Peyer's patch (tissue), 4 donors: ENCODE results near the gene RANGRF. TPM values are rescaled to one million over a fixed set of nuclear protein-coding genes. Genes with fewer than 3 reads are reported as not detected.

ENCODE experiments used
- DNase-seq, 3 donors: peaks; one replicate each; pipeline ENCODE4 v3.0.0-alpha.2; 2017 to 2019
- H3K27ac ChIP-seq, 4 donors: fragments of 200-600 bp; sonication (generic); one replicate each; pipeline ENCODE4 v1.5.1; 2016 to 2019
- H3K27me3 ChIP-seq, 2 donors: fragments of 200-600 bp; sonication (generic); one replicate each; pipeline ENCODE4 v1.5.1; 2019
- H3K36me3 ChIP-seq, 3 donors: fragments of 200-600 bp; sonication (generic); one replicate each; pipeline ENCODE4 v1.5.1; 2016 to 2019
- H3K4me1 ChIP-seq, 4 donors: fragments of 200-600 bp; sonication (generic); one replicate each; pipeline ENCODE4 v1.5.1; 2016 to 2019
- H3K4me3 ChIP-seq, 4 donors: fragments of 200-600 bp; sonication (generic); 1 replicate in 3 of 4; 2 replicates in 1 of 4; pipeline ENCODE4 v1.5.1; 2016 to 2019; ENCODE audit warnings: mild to moderate bottlenecking in 1 of 4
- H3K9me3 ChIP-seq, 4 donors: fragments of 200-600 bp; sonication (generic); one replicate each; pipeline ENCODE4 v1.5.1; 2016 to 2019; ENCODE audit warnings: mild to moderate bottlenecking in 1 of 4
- CTCF ChIP-seq, 6 experiments: fragments of 450-650 bp in 4 of 6; fragments of 200-600 bp in 2 of 6; sonication (generic) in 1 of 6; IDR thresholded peaks; one replicate each; pipeline ENCODE4 v1.5.1; 2017 to 2019; ENCODE audit warnings: antibody characterized with exemption in 6 of 6, mild to moderate bottlenecking in 3 of 6, moderate library complexity in 1 of 6
- POLR2A ChIP-seq, 2 donors: fragments of 450-650 bp; IDR thresholded peaks; one replicate each; pipeline ENCODE4 v1.5.1; 2017; ENCODE audit warnings: antibody characterized with exemption in 2 of 2, mild to moderate bottlenecking in 2 of 2, moderate library complexity in 2 of 2
- total RNA-seq, 4 donors: library from RNA; depleted of rRNA; stranded (reverse); fragments of >200 nt; gene quantifications; one replicate each; pipeline ENCODE4 v1.1.0, GENCODE V29; 2016

Gene RANGRF
- total RNA-seq, 4 donors from 2014 or later = 6.8 to 27.2 (median 16.1) TPM

GRCh38 chr17:8315764-8316217 is 27.3 kb downstream of the RANGRF start:
- no peaks in the 10 kb centered on the region for H3K36me3 ChIP-seq
- no peak for TF ChIP-seq CTCF (IDR thresholded peaks at IDR 0.05)
- no peak for TF ChIP-seq POLR2A (IDR thresholded peaks at IDR 0.05)
- H3K27ac ChIP-seq = no peak overlapping the region
- H3K9me3 ChIP-seq = no peaks in the 10 kb centered on the region
- H3K4me1 ChIP-seq = no peaks in the 10 kb centered on the region
- DNase-seq = no peak
- peaks cover 0 to 11% of the 10 kb centered on the region in 2 donors for H3K27me3 ChIP-seq
- no peak overlapping the region for H3K4me3 ChIP-seq

GRCh38 chr17:8318010-8318935 is 29.8 kb downstream of the RANGRF start:
- no peak for TF ChIP-seq CTCF (IDR thresholded peaks at IDR 0.05)
- no peak for TF ChIP-seq POLR2A (IDR thresholded peaks at IDR 0.05)
- no peak for DNase-seq
- H3K4me3 ChIP-seq = no peak overlapping the region
- peaks cover 0 to 11% of the 10 kb centered on the region in 2 donors for H3K27me3 ChIP-seq
- no peak overlapping the region for H3K27ac ChIP-seq
- no peaks in the 10 kb centered on the region for H3K4me1 ChIP-seq
- H3K9me3 ChIP-seq = no peaks in the 10 kb centered on the region
- no peaks in the 10 kb centered on the region for H3K36me3 ChIP-seq

DNA sequence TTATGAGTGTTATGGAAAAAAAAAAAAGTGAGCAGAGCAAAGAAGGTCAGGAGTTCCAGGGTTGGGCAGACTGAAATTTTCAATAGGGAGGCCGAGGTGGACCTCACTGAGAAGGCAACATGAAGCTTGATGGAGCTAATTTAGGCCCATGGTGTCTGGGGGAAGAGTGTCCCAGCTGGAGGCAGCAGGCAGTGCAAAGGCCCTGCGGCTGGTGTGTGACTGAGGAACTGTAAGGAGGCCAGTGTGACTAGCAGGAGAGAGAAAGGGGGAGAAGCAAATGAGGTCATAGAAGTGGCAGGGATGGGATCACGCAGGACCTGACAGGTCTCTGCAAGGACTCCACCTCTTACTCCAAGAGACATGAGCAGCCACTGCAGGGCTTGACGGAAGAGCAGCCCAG is 31.8 kb downstream of the RANGRF start:
- H3K36me3 ChIP-seq = no peaks in the 10 kb centered on the region
- no peak overlapping the region for H3K4me3 ChIP-seq
- peaks cover 0 to 9% of the 10 kb centered on the region in 2 donors for H3K27me3 ChIP-seq
- DNase-seq = no peak
- TF ChIP-seq CTCF (IDR thresholded peaks at IDR 0.05) (no peak), POLR2A (IDR thresholded peaks at IDR 0.05) (no peak)
- H3K27ac ChIP-seq = no peak overlapping the region
- H3K4me1 ChIP-seq = no peaks in the 10 kb centered on the region
- H3K9me3 ChIP-seq = no peaks in the 10 kb centered on the region

GRCh38 chr17:8320990-8321389 is 32.5 kb downstream of the RANGRF start:
- no peak for TF ChIP-seq POLR2A (IDR thresholded peaks at IDR 0.05)
- TF ChIP-seq CTCF (IDR thresholded peaks at IDR 0.05) = no peak
- peaks cover 0 to 2% (median 0%) of the 10 kb centered on the region in 4 donors for H3K4me1 ChIP-seq
- H3K27me3 ChIP-seq = peaks cover 0 to 1% of the 10 kb centered on the region in 2 donors
- H3K27ac ChIP-seq = no peak overlapping the region
- no peak for DNase-seq
- H3K4me3 ChIP-seq = no peak overlapping the region
- no peaks in the 10 kb centered on the region for H3K9me3 ChIP-seq
- H3K36me3 ChIP-seq = no peaks in the 10 kb centered on the region

DNA sequence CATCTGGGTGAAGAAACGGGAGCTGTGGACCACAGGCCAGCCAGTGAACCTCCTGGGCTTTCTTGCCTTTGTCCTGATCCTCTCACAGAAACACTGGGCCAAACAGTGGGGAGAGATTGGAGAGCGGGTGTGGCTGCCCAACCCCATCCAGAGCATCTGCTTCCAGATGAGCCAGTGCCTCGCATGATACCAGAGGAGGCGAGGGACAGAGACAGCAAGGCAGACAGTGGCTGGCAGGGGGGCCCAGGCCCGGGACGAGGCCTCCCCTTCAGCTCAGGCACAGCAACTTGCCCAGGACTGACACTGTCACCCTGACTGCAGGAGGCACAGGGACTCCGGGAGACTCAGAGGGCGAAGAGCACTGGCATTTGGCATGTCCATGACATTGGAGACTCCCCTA is 33.6 kb downstream of the RANGRF start:
- peaks cover 0 to 2% of the 10 kb centered on the region in 2 donors for H3K27me3 ChIP-seq
- H3K9me3 ChIP-seq = no peaks in the 10 kb centered on the region
- DNase-seq = no peak
- H3K4me1 ChIP-seq = peaks cover 0 to 9% (median 1%) of the 10 kb centered on the region in 4 donors
- no peaks in the 10 kb centered on the region for H3K36me3 ChIP-seq
- H3K4me3 ChIP-seq = no peak overlapping the region
- TF ChIP-seq CTCF (IDR thresholded peaks at IDR 0.05) (no peak), POLR2A (IDR thresholded peaks at IDR 0.05) (no peak)
- H3K27ac ChIP-seq = no peak overlapping the region
